ENCODE results near the gene CPNE4. TPM values are rescaled to one million over a fixed set of nuclear protein-coding genes. Genes with fewer than 3 reads are reported as not detected.

The CPNE4 gene
- total RNA-seq, 4 donors from 2014 or later, result 0.53 to 2.1 TPM; not detected in 2

DNA sequence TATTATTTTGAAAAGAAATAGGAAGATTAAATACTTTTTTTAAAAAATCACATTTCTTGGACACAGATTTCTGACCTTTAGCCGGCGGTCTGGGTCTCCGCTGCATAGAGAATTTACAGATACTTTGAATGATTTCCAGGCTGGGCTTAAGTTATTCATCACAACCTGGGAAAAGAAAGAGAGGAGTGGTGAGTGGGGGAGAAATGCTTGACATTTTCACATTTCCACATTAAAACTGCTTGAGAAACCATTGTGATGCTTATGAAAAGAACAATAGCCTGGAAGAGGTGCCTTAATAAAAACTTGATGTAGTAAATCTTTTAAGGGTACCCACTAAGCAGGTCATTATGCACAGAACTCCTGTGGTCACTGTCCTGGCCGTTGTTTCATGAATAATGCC lies 365.2 kb downstream of the CPNE4 start:
- no peaks in the 10 kb centered on the region for H3K9me3 ChIP-seq
- no peaks in the 10 kb centered on the region for H3K36me3 ChIP-seq
- H3K27me3 ChIP-seq, result no peaks in the 10 kb centered on the region
- H3K4me3 ChIP-seq, result no peak overlapping the region
- DNase-seq, result no peak
- TF ChIP-seq, protein P1, sequence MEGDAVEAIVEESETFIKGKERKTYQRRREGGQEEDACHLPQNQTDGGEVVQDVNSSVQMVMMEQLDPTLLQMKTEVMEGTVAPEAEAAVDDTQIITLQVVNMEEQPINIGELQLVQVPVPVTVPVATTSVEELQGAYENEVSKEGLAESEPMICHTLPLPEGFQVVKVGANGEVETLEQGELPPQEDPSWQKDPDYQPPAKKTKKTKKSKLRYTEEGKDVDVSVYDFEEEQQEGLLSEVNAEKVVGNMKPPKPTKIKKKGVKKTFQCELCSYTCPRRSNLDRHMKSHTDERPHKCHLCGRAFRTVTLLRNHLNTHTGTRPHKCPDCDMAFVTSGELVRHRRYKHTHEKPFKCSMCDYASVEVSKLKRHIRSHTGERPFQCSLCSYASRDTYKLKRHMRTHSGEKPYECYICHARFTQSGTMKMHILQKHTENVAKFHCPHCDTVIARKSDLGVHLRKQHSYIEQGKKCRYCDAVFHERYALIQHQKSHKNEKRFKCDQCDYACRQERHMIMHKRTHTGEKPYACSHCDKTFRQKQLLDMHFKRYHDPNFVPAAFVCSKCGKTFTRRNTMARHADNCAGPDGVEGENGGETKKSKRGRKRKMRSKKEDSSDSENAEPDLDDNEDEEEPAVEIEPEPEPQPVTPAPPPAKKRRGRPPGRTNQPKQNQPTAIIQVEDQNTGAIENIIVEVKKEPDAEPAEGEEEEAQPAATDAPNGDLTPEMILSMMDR (IDR thresholded peaks at IDR 0.05), result no peak
- TF ChIP-seq POLR2A (IDR thresholded peaks at IDR 0.05), result no peak
- H3K27ac ChIP-seq, result no peak overlapping the region
- no peaks in the 10 kb centered on the region for H3K4me1 ChIP-seq

DNA sequence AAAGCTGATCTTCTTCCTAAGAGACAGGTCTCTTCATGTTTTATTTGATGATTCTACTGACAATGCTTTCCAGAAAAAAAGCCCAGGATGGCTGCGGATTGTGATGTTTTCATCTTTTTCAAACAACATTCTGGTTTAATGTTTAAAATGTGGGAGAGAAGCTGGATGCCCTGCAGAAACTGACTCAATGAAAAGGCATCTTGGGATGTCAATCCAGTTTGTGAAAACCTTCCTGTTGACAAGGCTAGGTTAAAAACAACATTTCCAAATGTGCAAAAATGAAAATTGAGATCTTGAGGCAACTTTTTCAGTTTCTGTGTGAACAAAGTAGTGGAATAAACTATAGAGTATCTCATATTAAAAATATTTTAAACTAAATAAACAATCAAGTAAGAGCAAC lies 376.0 kb downstream of the CPNE4 start:
- DNase-seq, result no peak
- Histone ChIP-seq H3K27me3 (no peaks in the 10 kb centered on the region), H3K9me3 (no peaks in the 10 kb centered on the region), H3K4me3 (no peak overlapping the region), H3K36me3 (no peaks in the 10 kb centered on the region), H3K4me1 (no peaks in the 10 kb centered on the region), H3K27ac (no peak overlapping the region)
- TF ChIP-seq POLR2A (IDR thresholded peaks at IDR 0.05), result no peak
- TF ChIP-seq, protein P1 (IDR thresholded peaks at IDR 0.05), result no peak

DNA sequence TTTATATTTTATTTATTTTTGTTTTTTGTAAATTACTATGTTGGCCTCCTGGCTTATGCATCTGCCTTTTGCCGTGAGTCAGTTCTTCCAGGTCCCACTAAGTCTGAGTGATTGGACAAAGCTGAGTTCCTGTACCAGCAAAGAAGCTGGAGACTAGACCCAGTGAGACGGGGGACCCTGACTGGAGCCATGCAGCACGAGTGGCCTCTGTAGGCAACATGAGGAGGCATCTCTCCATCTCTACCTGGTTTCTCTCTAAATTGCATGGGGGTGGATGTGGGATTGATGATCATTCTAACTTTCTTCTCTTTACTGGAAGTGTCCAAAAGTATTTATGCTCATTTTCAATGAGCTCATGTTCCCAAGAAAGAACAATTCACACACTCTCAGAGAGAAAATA lies 376.7 kb downstream of the CPNE4 start:
- no peaks in the 10 kb centered on the region for H3K4me1 ChIP-seq
- no peak for DNase-seq
- H3K27ac ChIP-seq, result no peak overlapping the region
- no peaks in the 10 kb centered on the region for H3K36me3 ChIP-seq
- H3K4me3 ChIP-seq, result no peak overlapping the region
- no peaks in the 10 kb centered on the region for H3K27me3 ChIP-seq
- no peak for TF ChIP-seq POLR2A (IDR thresholded peaks at IDR 0.05)
- TF ChIP-seq, protein P1 (IDR thresholded peaks at IDR 0.05), result no peak
- H3K9me3 ChIP-seq, result no peaks in the 10 kb centered on the region

DNA sequence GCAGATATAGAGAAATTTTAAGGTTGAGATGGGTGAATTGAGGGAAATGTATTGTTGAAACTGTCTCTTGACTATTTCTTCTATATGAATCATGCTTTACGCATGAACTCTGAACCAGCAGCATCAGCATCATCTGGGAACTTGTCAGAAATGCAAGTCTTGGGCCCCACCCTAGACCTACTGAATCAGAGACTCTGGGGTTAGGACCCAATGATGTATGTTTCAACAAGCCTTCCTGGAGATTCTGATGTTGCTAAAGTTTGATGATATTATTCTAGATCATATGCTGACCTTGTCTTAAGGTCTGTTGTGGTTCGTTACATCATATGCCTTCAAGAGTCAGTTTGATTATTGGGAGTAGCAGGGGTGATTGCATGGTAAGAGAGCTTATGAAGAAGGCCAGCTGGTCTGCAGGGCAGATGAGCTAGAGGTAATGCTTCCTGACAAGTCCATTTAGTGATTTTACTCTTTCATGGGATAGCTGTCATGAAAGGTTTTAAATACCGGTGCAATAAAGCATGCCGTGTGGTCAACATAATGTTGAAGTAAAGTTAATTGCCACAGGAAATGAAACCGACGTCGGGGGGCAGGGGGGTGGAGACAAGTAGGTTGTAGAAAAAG lies 379.6 kb downstream of the CPNE4 start:
- H3K27ac ChIP-seq, result no peak overlapping the region
- DNase-seq, result no peak
- H3K4me3 ChIP-seq, result no peak overlapping the region
- H3K4me1 ChIP-seq, result no peaks in the 10 kb centered on the region
- no peak for TF ChIP-seq POLR2A (IDR thresholded peaks at IDR 0.05)
- TF ChIP-seq, protein P1 (IDR thresholded peaks at IDR 0.05), result no peak
- no peaks in the 10 kb centered on the region for H3K9me3 ChIP-seq
- no peaks in the 10 kb centered on the region for H3K36me3 ChIP-seq
- no peaks in the 10 kb centered on the region for H3K27me3 ChIP-seq

DNA sequence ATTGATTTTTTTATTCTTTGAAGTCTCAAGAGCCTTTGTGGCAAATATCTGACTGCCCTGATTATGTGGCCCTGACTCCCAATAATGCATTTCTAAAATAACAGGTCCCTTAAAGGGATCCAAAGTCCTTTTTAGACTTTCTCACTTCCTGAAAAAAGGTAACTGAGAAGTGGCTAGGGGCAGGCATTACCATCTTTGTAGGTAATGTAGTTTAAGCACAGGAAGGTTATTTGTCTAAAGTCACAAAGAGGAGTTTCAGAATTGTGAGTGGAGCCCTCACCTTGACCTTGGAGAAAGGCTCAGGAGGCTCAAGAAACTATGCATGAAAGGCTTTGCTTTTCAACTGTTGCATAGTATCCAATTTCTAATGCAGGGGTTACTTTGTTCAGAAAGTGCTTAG lies 389.2 kb downstream of the CPNE4 start:
- H3K9me3 ChIP-seq, result no peaks in the 10 kb centered on the region
- H3K27me3 ChIP-seq, result no peaks in the 10 kb centered on the region
- H3K36me3 ChIP-seq, result no peaks in the 10 kb centered on the region
- no peak overlapping the region for H3K4me3 ChIP-seq
- no peaks in the 10 kb centered on the region for H3K4me1 ChIP-seq
- TF ChIP-seq, protein P1 (IDR thresholded peaks at IDR 0.05), result no peak
- no peak for TF ChIP-seq POLR2A (IDR thresholded peaks at IDR 0.05)
- no peak for DNase-seq
- no peak overlapping the region for H3K27ac ChIP-seq
